Activated T-helper 1 cell treated with anti-CD3 and anti-CD28 coated beads, Interleukin-12 subunit alpha, Interleukin-12 subunit beta, Interleukin-2, Interleukin-4 antibody, amounts not matched to agents 30 ng/mL and 10 ng/mL and 1 ng/mL, durations not matched to agents 14 hours and 24 hours and 36 hours (primary cell): ENCODE data around the gene LMNTD2. TPM values are rescaled to one million over a fixed set of nuclear protein-coding genes. Genes with fewer than 3 reads are reported as not detected.

Experiments used
- DNase-seq: peaks from one replicate; pipeline ENCODE4 v3.0.0; 2021; ENCODE audit warnings: low spot score
- H3K27ac Mint-ChIP-seq: one replicate; pipeline ENCODE4 v1.8.0; 2021; ENCODE audit warnings: mild to moderate bottlenecking, mixed read lengths
- H3K27me3 Mint-ChIP-seq: one replicate; pipeline ENCODE4 v1.8.0; 2022; ENCODE audit warnings: mild to moderate bottlenecking, moderate library complexity, mixed read lengths; ENCODE audit not compliant: insufficient read depth
- H3K36me3 Mint-ChIP-seq: one replicate; pipeline ENCODE4 v1.8.0; 2021; ENCODE audit warnings: low read depth, mixed read lengths
- H3K4me1 Mint-ChIP-seq: one replicate; pipeline ENCODE4 v1.8.0; 2021; ENCODE audit warnings: low read depth, mixed read lengths
- H3K4me3 Mint-ChIP-seq: one replicate; pipeline ENCODE4 v1.8.0; 2021; ENCODE audit warnings: mild to moderate bottlenecking, moderate library complexity, mixed read lengths
- H3K9me3 Mint-ChIP-seq: one replicate; pipeline ENCODE4 v1.8.0; 2021; ENCODE audit warnings: mixed read lengths
- intact Hi-C: fragments of 100-400 bp; cut with micrococcal nuclease; formaldehyde crosslinking; loops from one replicate; pipeline ENCODE4 v1.15.1; 2024
- total RNA-seq: library from RNA; stranded (reverse); gene quantifications from 2 replicates; pipeline ENCODE4 v1.2.3, GENCODE V29; 2022

Gene LMNTD2
- 0.47 and 0.64 TPM in 2 replicates for total RNA-seq

- Mint-ChIP-seq H3K36me3 (peaks cover 9% of the 10 kb centered on the region), H3K4me1 (peaks cover 11% of the 10 kb centered on the region), H3K27ac (peak within 1 kb of the TSS; percentile 71), H3K9me3 (no peaks in the 10 kb centered on the region), H3K4me3 (peak within 1 kb of the TSS; percentile 95), H3K27me3 (peaks cover 10% of the 10 kb centered on the region)
- peak; percentile 94 for DNase-seq
- intact Hi-C loops = loop anchor here (1.0 to 2.0 kb wide), 5 partner anchors 8 to 166 kb away; partner anchors contain the start of genes IRF7 and LRRC56
Measured at GRCh38 chr11:560305-561147, at the start of gene LMNTD2, which contains the start of gene RASSF7. Gene LMNTD2 (minus strand): TSS chr11:560738. CDS start chr11:560716, 22 bp downstream. Gene RASSF7 (plus strand): TSS chr11:560970. CDS start chr11:561769, 799 bp downstream.

GRCh38 chr11:609341-609811, 48.8 kb upstream of the LMNTD2 start:
- no peak overlapping the region for H3K27ac Mint-ChIP-seq
- peaks cover 7% of the 10 kb centered on the region for H3K4me1 Mint-ChIP-seq
- H3K9me3 Mint-ChIP-seq = no peaks in the 10 kb centered on the region
- no peak for DNase-seq
- intact Hi-C loops = no loop called here
- no peaks in the 10 kb centered on the region for H3K27me3 Mint-ChIP-seq
- no peak overlapping the region for H3K4me3 Mint-ChIP-seq
- H3K36me3 Mint-ChIP-seq = peaks cover 29% of the 10 kb centered on the region

- Mint-ChIP-seq H3K36me3 (peaks cover 29% of the 10 kb centered on the region), H3K4me1 (peaks cover 7% of the 10 kb centered on the region), H3K9me3 (no peaks in the 10 kb centered on the region), H3K27ac (no peak overlapping the region), H3K27me3 (no peaks in the 10 kb centered on the region), H3K4me3 (no peak overlapping the region)
- no peak for DNase-seq
- intact Hi-C loops = no loop called here
Measured at GRCh38 chr11:608791-609251, 48.3 kb upstream of the LMNTD2 start.

GRCh38 chr11:607971-608659, 47.6 kb upstream of the LMNTD2 start:
- peaks cover 29% of the 10 kb centered on the region for H3K36me3 Mint-ChIP-seq
- no peak overlapping the region for H3K4me3 Mint-ChIP-seq
- intact Hi-C loops = no loop called here
- H3K27ac Mint-ChIP-seq = no peak overlapping the region
- no peak for DNase-seq
- no peaks in the 10 kb centered on the region for H3K27me3 Mint-ChIP-seq
- no peaks in the 10 kb centered on the region for H3K9me3 Mint-ChIP-seq
- peaks cover 7% of the 10 kb centered on the region for H3K4me1 Mint-ChIP-seq

- Mint-ChIP-seq H3K4me3 (no peak overlapping the region), H3K36me3 (peaks cover 29% of the 10 kb centered on the region), H3K27me3 (no peaks in the 10 kb centered on the region), H3K4me1 (peaks cover 4% of the 10 kb centered on the region), H3K27ac (no peak overlapping the region), H3K9me3 (no peaks in the 10 kb centered on the region)
- no peak for DNase-seq
- intact Hi-C loops = no loop called here
Measured at GRCh38 chr11:607020-607780, 46.7 kb upstream of the LMNTD2 start.

GRCh38 chr11:606245-606644, 45.7 kb upstream of the LMNTD2 start:
- H3K9me3 Mint-ChIP-seq = no peaks in the 10 kb centered on the region
- intact Hi-C loops = no loop called here
- H3K36me3 Mint-ChIP-seq = peaks cover 27% of the 10 kb centered on the region
- H3K4me3 Mint-ChIP-seq = no peak overlapping the region
- no peak overlapping the region for H3K27ac Mint-ChIP-seq
- H3K27me3 Mint-ChIP-seq = no peaks in the 10 kb centered on the region
- no peak for DNase-seq
- no peaks in the 10 kb centered on the region for H3K4me1 Mint-ChIP-seq

GRCh38 chr11:605286-606129, 45.0 kb upstream of the LMNTD2 start:
- H3K36me3 Mint-ChIP-seq = peaks cover 23% of the 10 kb centered on the region
- no peak for DNase-seq
- H3K9me3 Mint-ChIP-seq = no peaks in the 10 kb centered on the region
- H3K27me3 Mint-ChIP-seq = no peaks in the 10 kb centered on the region
- H3K4me3 Mint-ChIP-seq = no peak overlapping the region
- no peak overlapping the region for H3K27ac Mint-ChIP-seq
- no peaks in the 10 kb centered on the region for H3K4me1 Mint-ChIP-seq
- intact Hi-C loops = no loop called here

GRCh38 chr11:603154-603553, 42.6 kb upstream of the LMNTD2 start:
- Mint-ChIP-seq H3K27ac (no peak overlapping the region), H3K4me3 (no peak overlapping the region), H3K4me1 (no peaks in the 10 kb centered on the region), H3K27me3 (no peaks in the 10 kb centered on the region), H3K36me3 (peaks cover 23% of the 10 kb centered on the region), H3K9me3 (no peaks in the 10 kb centered on the region)
- no peak for DNase-seq
- intact Hi-C loops = no loop called here

- no peaks in the 10 kb centered on the region for H3K9me3 Mint-ChIP-seq
- H3K27ac Mint-ChIP-seq = no peak overlapping the region
Measured at GRCh38 chr11:601573-602245, 41.2 kb upstream of the LMNTD2 start.

GRCh38 chr11:598005-598680, 37.6 kb upstream of the LMNTD2 start:
- DNase-seq = no peak
- intact Hi-C loops = no loop called here
- peaks cover 22% of the 10 kb centered on the region for H3K36me3 Mint-ChIP-seq
- no peak overlapping the region for H3K4me3 Mint-ChIP-seq
- no peak overlapping the region for H3K27ac Mint-ChIP-seq
- H3K9me3 Mint-ChIP-seq = no peaks in the 10 kb centered on the region
- H3K4me1 Mint-ChIP-seq = peaks cover 7% of the 10 kb centered on the region
- H3K27me3 Mint-ChIP-seq = no peaks in the 10 kb centered on the region

More at GRCh38 chr11:601573-602245, 41.2 kb upstream of the LMNTD2 start:
- intact Hi-C loops = no loop called here
- Mint-ChIP-seq H3K36me3 (peaks cover 22% of the 10 kb centered on the region), H3K4me1 (no peaks in the 10 kb centered on the region), H3K27me3 (no peaks in the 10 kb centered on the region), H3K4me3 (no peak overlapping the region)
- DNase-seq = no peak

- intact Hi-C loops = no loop called here
- no peak for DNase-seq
- H3K9me3 Mint-ChIP-seq = no peaks in the 10 kb centered on the region
- H3K27me3 Mint-ChIP-seq = no peaks in the 10 kb centered on the region
- peaks cover 7% of the 10 kb centered on the region for H3K4me1 Mint-ChIP-seq
- no peak overlapping the region for H3K27ac Mint-ChIP-seq
- peaks cover 30% of the 10 kb centered on the region for H3K36me3 Mint-ChIP-seq
- H3K4me3 Mint-ChIP-seq = no peak overlapping the region
Measured at GRCh38 chr11:597166-597725, 36.7 kb upstream of the LMNTD2 start.
